Measurements from ENCODE around the gene DKK3. TPM values are rescaled to one million over a fixed set of nuclear protein-coding genes. Genes with fewer than 3 reads are reported as not detected.

Gene DKK3
- not detected in 2 replicates for total RNA-seq

DNA sequence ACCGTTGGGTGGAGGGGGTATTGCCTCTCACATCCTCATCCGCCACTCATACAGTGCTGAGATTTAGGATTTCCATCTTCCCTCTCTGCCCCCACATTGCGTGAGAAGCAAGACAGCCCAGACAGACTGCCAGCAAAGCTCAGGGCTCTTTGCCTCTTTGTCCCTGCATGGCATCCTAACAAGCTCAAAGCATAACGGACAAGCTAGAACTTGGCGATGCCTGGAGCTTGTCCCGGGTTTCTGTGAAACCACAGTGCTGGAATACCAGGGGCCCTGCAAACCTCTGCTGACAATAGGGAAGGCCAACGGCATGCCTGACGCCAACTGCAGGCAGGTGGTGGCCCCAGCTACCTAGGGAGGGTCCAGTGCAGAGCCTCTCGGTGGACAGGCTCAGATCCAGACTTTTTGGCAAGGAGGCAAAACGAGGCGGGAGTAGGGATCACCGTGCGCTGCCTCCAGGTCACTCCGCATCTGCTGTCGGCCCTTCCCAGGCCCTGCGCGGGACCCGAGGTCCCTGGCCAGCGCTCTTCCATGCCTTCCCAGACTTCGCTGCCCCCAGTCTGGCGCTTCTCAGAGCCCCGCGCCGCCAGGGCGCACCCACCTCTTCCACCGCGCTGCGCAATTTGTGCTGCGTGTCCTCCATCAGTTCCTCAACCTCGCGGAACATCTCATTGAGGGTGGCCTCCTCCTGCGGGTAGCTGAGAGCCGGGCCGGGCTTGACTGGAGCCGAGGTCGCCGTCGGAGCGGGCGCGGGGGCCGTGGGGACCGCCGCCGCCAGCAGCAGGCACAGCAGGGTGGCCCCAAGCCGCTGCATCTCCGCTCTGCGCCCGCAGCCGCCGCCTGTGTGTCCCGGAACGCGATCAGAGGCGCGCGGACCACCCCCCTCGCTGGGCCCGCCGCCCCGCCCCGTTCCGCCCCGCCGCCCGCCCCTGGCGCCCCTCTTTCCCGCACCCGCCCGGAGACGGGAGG is at the start of gene DKK3:
Gene DKK3 (minus strand): TSS at position 858 of the 969 bp plus-strand sequence. CDS start 44 bp downstream, at position 814.
- peaks cover 79% of the 10 kb centered on the region for H3K27me3 Mint-ChIP-seq (ENCODE audit: insufficient read depth)
- H3K9me3 Mint-ChIP-seq, result no peaks in the 10 kb centered on the region
- H3K36me3 Mint-ChIP-seq (ENCODE audit: low read depth), result no peaks in the 10 kb centered on the region
- DNase-seq (ENCODE audit: low spot score), result no peak
- intact Hi-C loops (cut with micrococcal nuclease), result no loop called here
- H3K4me1 Mint-ChIP-seq (ENCODE audit: low read depth), result no peaks in the 10 kb centered on the region
- H3K27ac Mint-ChIP-seq, result no peak within 1 kb of the TSS
- peak within 1 kb of the TSS; percentile 62 for H3K4me3 Mint-ChIP-seq

- H3K9me3 Mint-ChIP-seq, result peaks cover 18% of the 10 kb centered on the region
- no peak overlapping the region for H3K4me3 Mint-ChIP-seq
- H3K4me1 Mint-ChIP-seq (ENCODE audit: low read depth), result peaks cover 17% of the 10 kb centered on the region
- intact Hi-C loops (cut with micrococcal nuclease), result no loop called here
- DNase-seq (ENCODE audit: low spot score), result no peak
- H3K36me3 Mint-ChIP-seq (ENCODE audit: low read depth), result no peaks in the 10 kb centered on the region
- H3K27ac Mint-ChIP-seq, result no peak overlapping the region
- no peaks in the 10 kb centered on the region for H3K27me3 Mint-ChIP-seq (ENCODE audit: insufficient read depth)
Observed at GRCh38 chr11:12057299-12057980, 49.0 kb upstream of the DKK3 start.

- Mint-ChIP-seq H3K27me3 (ENCODE audit: insufficient read depth) (no peaks in the 10 kb centered on the region), H3K4me1 (ENCODE audit: low read depth) (peaks cover 12% of the 10 kb centered on the region), H3K9me3 (peaks cover 18% of the 10 kb centered on the region), H3K4me3 (no peak overlapping the region), H3K36me3 (ENCODE audit: low read depth) (no peaks in the 10 kb centered on the region), H3K27ac (no peak overlapping the region)
- intact Hi-C loops (cut with micrococcal nuclease), result no loop called here
- DNase-seq (ENCODE audit: low spot score), result no peak
Observed at GRCh38 chr11:12056119-12056518, 47.7 kb upstream of the DKK3 start.

DNA sequence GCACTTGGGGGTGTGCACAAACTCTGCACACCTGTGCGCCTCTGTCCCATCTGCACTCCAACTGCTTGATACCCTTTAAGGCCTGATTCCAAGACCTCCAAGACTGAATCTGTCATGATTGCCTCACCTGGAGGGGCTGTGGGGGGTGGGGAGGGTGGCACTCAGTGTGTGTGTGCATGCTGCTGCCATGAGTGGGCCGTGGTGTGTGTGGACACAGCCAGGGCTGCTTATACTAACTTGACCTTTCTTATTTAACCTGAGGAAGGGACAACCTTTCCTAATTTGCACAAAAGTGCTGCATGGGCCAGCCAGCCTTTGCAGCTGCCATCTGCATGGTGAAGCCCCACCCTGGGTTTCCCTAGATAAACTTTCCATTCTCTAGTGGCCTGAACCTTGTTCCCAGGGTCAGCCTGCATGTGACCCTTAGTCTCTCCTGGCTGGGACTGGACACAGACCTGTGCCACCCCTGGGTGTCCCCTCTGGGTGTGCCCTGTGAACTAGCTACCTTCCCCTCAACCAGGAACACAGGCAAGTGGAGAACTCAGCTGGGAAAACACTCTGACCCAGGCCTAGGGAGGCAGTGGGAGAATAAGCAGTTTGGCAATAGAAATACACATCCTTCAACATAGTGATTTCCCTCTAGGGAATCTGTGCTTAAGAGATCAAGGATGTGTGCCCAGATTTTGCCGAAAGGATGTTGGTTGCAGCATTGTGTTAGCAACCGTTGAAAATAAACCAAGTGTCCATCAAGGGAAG is 45.4 kb upstream of the DKK3 start:
- Mint-ChIP-seq H3K4me1 (ENCODE audit: low read depth) (peaks cover 21% of the 10 kb centered on the region), H3K27ac (no peak overlapping the region), H3K36me3 (ENCODE audit: low read depth) (no peaks in the 10 kb centered on the region), H3K4me3 (no peak overlapping the region), H3K9me3 (peaks cover 18% of the 10 kb centered on the region), H3K27me3 (ENCODE audit: insufficient read depth) (no peaks in the 10 kb centered on the region)
- intact Hi-C loops (cut with micrococcal nuclease), result no loop called here
- DNase-seq (ENCODE audit: low spot score), result no peak

DNA sequence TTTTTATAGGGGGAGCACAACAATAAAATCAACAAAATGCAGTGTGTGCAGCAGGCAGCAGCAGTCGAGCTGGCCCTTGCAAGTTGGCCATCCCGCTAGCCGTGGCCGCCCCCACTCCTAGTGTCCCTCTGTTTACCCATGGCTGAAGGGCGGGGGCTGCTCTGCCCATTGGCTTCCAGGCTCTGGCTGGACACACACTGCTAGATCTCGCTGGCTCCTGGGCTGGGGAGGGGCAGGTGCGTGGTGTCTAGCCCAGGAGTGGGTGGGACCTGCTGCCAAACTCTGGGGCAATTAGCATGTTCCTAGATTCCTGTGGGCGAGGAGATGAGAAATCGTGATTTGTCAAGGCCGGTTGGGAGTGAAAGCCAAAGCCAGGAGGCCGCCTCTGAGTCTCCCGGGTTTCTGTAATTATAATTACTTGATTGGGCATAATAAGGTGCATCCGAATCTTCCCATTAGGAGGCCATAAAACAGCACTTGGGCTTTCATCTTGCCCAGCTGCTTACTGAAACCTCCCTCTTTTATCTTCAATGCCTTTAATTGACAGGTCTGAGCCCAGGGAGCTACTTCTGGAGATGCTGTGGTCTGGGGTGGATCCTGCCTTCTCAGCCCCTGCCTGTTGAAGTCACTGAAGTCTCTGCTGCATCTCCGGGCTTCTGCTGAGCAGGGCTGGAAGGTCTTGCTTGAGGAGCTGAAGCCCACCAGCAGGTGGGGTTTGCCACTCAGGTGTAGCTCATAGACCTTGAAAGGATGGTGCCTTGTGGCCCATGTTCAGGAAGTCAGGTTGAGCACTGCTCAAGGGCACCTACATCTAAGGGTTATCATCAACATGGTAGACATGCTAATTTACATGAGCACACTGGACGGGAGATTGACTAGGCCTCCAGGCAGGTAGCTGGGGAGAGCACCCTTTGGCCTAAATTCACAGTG is 44.5 kb upstream of the DKK3 start:
- H3K36me3 Mint-ChIP-seq (ENCODE audit: low read depth), result no peaks in the 10 kb centered on the region
- peaks cover 26% of the 10 kb centered on the region for H3K4me1 Mint-ChIP-seq (ENCODE audit: low read depth)
- H3K27me3 Mint-ChIP-seq (ENCODE audit: insufficient read depth), result no peaks in the 10 kb centered on the region
- H3K27ac Mint-ChIP-seq, result no peak overlapping the region
- intact Hi-C loops (cut with micrococcal nuclease), result no loop called here
- H3K9me3 Mint-ChIP-seq, result peaks cover 12% of the 10 kb centered on the region
- H3K4me3 Mint-ChIP-seq, result no peak overlapping the region
- no peak for DNase-seq (ENCODE audit: low spot score)

DNA sequence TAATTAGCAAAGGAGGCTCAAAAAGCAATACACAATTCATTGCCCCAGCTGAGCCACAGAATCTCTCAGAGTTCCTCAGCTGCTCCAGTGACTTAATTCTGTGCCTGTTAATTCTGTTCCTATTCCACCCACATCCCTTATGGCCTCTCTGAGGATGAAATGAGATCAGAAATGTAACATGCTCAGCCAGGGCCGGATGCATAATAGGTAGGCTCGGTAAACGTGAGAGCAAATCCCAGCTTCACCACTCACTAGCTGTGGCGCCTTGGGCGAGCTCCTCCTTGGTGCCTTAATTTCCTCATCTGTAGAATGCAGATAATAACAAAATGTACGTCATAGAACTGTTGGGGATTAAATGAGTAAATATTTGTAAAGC is 42.8 kb upstream of the DKK3 start:
- no peak overlapping the region for H3K27ac Mint-ChIP-seq
- H3K4me3 Mint-ChIP-seq, result no peak overlapping the region
- H3K36me3 Mint-ChIP-seq (ENCODE audit: low read depth), result no peaks in the 10 kb centered on the region
- DNase-seq (ENCODE audit: low spot score), result no peak
- intact Hi-C loops (cut with micrococcal nuclease), result no loop called here
- peaks cover 36% of the 10 kb centered on the region for H3K4me1 Mint-ChIP-seq (ENCODE audit: low read depth)
- no peaks in the 10 kb centered on the region for H3K27me3 Mint-ChIP-seq (ENCODE audit: insufficient read depth)
- H3K9me3 Mint-ChIP-seq, result no peaks in the 10 kb centered on the region

GRCh38 chr11:12050470-12051286 is 42.3 kb upstream of the DKK3 start:
- Mint-ChIP-seq H3K36me3 (ENCODE audit: low read depth) (no peaks in the 10 kb centered on the region), H3K4me1 (ENCODE audit: low read depth) (peaks cover 32% of the 10 kb centered on the region), H3K27ac (no peak overlapping the region), H3K9me3 (no peaks in the 10 kb centered on the region), H3K4me3 (no peak overlapping the region), H3K27me3 (ENCODE audit: insufficient read depth) (no peaks in the 10 kb centered on the region)
- DNase-seq (ENCODE audit: low spot score), result no peak
- intact Hi-C loops (cut with micrococcal nuclease), result no loop called here

DNA sequence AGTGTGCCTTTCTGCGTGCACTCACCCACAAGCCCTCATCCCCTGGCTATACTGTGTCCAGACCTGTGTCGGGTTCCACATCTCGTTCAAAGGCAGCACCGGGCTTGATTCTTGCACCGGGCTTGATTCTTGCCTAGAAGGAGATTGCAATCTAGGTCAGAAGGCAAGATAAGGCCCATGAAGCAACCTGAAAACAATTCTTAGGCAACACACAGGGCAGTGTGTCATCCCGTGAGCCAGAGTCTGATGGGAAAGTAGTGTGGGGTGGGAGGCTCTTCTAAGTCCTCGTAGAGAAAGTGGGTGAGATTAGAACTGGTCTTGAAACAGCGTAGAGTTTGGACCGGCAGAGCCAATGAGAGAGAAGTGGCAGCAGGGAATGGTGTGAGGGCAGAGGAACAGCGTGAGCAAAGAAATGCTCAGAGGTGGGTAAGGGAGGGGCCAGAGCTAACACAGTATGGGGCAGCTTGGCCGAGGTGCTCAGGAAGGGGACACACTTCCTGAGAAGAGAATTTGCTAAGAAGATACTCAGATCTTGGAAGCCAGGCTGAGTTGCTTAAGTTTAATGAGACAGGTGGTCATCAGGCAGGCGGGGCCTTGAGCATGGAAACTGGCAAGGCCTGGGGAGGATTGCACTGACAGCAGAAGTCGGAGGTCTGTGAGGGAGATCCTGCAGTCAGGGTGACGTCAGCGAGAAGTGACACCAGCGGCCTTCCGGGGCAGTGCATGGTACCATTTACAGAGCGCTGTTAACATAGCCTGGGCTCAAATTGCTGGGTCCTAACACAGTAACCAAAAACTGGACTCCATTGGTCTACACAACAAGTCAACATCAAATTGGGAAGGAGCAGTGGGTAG is 40.7 kb upstream of the DKK3 start:
- H3K9me3 Mint-ChIP-seq, result no peaks in the 10 kb centered on the region
- H3K4me1 Mint-ChIP-seq (ENCODE audit: low read depth), result peaks cover 32% of the 10 kb centered on the region
- peak overlapping the region; percentile 40 for H3K27ac Mint-ChIP-seq
- DNase-seq (ENCODE audit: low spot score), result no peak
- no peak overlapping the region for H3K4me3 Mint-ChIP-seq
- H3K27me3 Mint-ChIP-seq (ENCODE audit: insufficient read depth), result peaks cover 5% of the 10 kb centered on the region
- intact Hi-C loops (cut with micrococcal nuclease), result loop anchor here (5.0 to 10.0 kb wide), 2 partner anchors 843 to 1024 kb away; no protein-coding TSS in a partner anchor
- no peaks in the 10 kb centered on the region for H3K36me3 Mint-ChIP-seq (ENCODE audit: low read depth)

DNA sequence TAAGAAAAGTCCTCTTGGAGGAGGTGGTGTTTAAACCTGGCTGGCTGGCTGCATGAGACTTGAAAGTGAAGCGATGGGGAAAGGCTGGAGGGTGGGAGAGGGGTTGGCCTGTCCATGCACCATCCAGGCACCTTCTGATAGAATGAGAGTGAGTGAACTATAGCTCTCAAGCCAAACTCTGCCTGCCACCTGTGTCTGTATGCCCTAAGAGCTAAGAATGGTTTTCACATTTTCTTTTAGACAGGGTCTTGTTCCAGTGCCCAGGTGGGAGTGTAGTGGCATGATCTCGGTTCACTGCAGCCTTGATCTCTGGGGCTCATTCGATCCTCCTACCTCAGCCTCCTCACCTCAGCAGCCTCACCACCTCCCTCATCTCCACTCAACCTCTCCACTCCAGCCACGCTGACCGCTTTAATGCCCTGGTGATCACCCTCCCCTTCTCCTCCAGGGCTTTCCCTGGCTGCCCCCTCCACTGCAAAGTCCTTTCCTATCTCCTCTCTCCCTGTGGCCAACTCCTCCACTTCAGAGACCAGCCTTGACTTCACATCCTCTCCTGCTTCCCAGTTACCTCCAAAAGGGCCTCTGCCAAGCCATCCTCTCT is 38.3 kb upstream of the DKK3 start:
- no peaks in the 10 kb centered on the region for H3K9me3 Mint-ChIP-seq
- peaks cover 28% of the 10 kb centered on the region for H3K4me1 Mint-ChIP-seq (ENCODE audit: low read depth)
- H3K27me3 Mint-ChIP-seq (ENCODE audit: insufficient read depth), result peaks cover 6% of the 10 kb centered on the region

GRCh38 chr11:12045914-12046635 is 37.6 kb upstream of the DKK3 start:
- Mint-ChIP-seq H3K4me1 (ENCODE audit: low read depth) (peaks cover 28% of the 10 kb centered on the region), H3K27ac (no peak overlapping the region), H3K36me3 (ENCODE audit: low read depth) (no peaks in the 10 kb centered on the region), H3K4me3 (no peak overlapping the region), H3K9me3 (no peaks in the 10 kb centered on the region), H3K27me3 (ENCODE audit: insufficient read depth) (peaks cover 6% of the 10 kb centered on the region)
- DNase-seq (ENCODE audit: low spot score), result no peak
- intact Hi-C loops (cut with micrococcal nuclease), result loop anchor here (2.0 to 10.0 kb wide), 3 partner anchors 257 to 1021 kb away; no protein-coding TSS in a partner anchor

More for the DNA sequence above, 38.3 kb upstream of the DKK3 start:
- H3K4me3 Mint-ChIP-seq, result no peak overlapping the region
- H3K36me3 Mint-ChIP-seq (ENCODE audit: low read depth), result no peaks in the 10 kb centered on the region
- no peak for DNase-seq (ENCODE audit: low spot score)
- H3K27ac Mint-ChIP-seq, result peak overlapping the region; percentile 90
- intact Hi-C loops (cut with micrococcal nuclease), result loop anchor here (1.0 to 10.0 kb wide), 10 partner anchors 64 to 1022 kb away; partner anchors contain the start of gene MICAL2

Data from activated T-helper 1 cell treated with anti-CD3 and anti-CD28 coated beads, Interleukin-12 subunit alpha, Interleukin-12 subunit beta, Interleukin-2, Interleukin-4 antibody, amounts not matched to agents 30 ng/mL and 10 ng/mL and 1 ng/mL, durations not matched to agents 14 hours and 24 hours and 36 hours (primary cell).